H7 (cell line): ENCODE data around the gene CHRM4. TPM values are rescaled to one million over a fixed set of nuclear protein-coding genes. Genes with fewer than 3 reads are reported as not detected.
A peak's percentile ranks its signal among the peaks of the same experiment; 100 is the strongest.
"Not testable (repeated sequence)": the region's sequence is repeated elsewhere in the genome, so short reads cannot be mapped to it uniquely, and the experiment has no call there.

Experiments used
- DNase-seq: peaks from one replicate; pipeline ENCODE4 v3.0.0; 2012
- H3K27me3 ChIP-seq: 2 replicates; pipeline ENCODE4 v1.6.0; 2011; ENCODE audit warnings: mild to moderate bottlenecking, low read length; ENCODE audit not compliant: control insufficient read depth, insufficient read depth
- H3K36me3 ChIP-seq: replicated peaks from 2 replicates; pipeline ENCODE4 v1.5.1; 2011; ENCODE audit warnings: low read length; ENCODE audit not compliant: control insufficient read depth, insufficient read depth
- H3K4me3 ChIP-seq: 2 replicates; pipeline ENCODE4 v1.5.1; 2011; ENCODE audit warnings: low read depth, mild to moderate bottlenecking, control low read depth, low read length, moderate library complexity; ENCODE audit not compliant: insufficient read depth
- total RNA-seq: library from RNA; depleted of rRNA; stranded (reverse); fragments of >200 nt; shearing (Covaris generic); gene quantifications from 2 replicates; pipeline ENCODE4 v1.2.3, GENCODE V29; 2014

CHRM4 gene
- total RNA-seq, 1 experiment from 2014 or later = 0.14 TPM

DNA sequence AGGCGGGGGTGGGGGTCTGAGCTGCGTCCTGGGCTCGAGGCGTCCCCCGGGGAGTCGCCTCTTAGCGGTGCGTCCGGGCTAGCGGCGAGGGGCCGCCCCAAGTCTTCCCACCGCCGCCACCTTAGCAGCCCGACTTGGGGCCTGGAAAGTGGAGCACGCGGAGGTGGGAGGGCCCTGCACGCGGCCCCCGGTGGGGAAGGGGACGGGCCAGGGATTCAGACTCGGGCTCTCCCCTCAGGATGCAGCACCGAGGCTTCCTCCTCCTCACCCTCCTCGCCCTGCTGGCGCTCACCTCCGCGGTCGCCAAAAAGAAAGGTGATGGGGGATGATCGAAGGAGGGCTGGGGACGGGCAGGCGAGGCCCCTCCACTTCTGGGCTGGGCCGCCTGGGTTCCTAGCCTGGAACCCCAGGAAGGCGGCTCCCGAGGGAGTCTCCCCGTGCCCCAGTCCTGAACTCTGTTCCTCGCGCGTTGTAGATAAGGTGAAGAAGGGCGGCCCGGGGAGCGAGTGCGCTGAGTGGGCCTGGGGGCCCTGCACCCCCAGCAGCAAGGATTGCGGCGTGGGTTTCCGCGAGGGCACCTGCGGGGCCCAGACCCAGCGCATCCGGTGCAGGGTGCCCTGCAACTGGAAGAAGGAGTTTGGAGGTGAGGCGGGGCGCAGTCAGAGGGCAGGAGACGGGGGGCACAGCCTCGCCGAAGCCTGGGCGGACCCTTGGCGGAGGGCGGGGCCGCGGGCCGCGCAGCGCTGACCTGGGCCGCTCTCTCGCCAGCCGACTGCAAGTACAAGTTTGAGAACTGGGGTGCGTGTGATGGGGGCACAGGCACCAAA lies 9.5 kb downstream of the CHRM4 start:
- DNase-seq = peak; percentile 91
- no peaks in the 10 kb centered on the region for H3K27me3 ChIP-seq
- H3K4me3 ChIP-seq = peak overlapping the region; percentile 87
- H3K36me3 ChIP-seq = peaks cover 5% of the 10 kb centered on the region

DNA sequence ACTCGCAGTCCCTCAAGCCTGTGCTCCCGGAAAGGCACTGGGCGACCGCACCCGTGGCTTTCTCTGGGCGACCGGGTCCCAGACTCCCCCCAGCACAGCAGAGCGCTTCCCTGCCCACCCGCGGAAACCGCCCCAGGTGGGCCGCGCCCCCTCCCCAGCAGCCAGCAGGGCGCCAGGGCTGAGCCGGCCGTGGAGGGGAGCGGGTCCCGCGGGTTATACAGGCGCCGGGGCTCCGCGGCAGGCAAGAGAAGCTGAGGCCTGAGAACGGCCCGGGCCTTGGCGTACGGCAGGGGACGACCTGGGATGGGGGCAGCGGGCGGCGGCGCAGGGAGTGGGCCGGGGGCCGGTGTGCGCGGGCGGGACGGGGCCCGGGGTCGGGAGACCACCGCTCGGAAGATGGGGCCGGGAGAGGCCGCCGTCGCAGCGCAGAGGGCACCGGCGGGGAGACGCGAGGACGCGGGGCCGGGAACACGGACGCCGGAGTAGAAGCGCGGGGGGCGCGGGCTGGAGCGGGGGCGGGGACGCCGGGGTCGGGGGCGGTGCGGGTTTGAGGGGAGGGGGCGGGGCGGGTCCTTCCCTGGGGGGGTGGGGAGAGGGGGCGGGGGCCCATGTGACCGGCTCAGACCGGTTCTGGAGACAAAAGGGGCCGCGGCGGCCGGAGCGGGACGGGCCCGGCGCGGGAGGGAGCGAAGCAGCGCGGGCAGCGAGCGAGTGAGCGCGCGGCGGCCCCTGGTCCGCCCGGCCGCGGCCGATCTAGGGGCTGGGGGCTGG lies 10.3 kb downstream of the CHRM4 start, which contains the start of gene MDK:
Gene MDK (plus strand): TSS at position 622 of the 771 bp plus-strand sequence. CDS start 389 bp downstream, outside the sequence.
- Histone ChIP-seq H3K36me3 (peaks cover 10% of the 10 kb centered on the region), H3K4me3 (peak within 1 kb of the TSS; percentile 87), H3K27me3 (no peaks in the 10 kb centered on the region)
- peak; percentile 99 for DNase-seq

- peak overlapping the region; percentile 73 for H3K4me3 ChIP-seq
- peak; percentile 99 for DNase-seq
- no peaks in the 10 kb centered on the region for H3K27me3 ChIP-seq
- peaks cover 12% of the 10 kb centered on the region for H3K36me3 ChIP-seq
Measured at GRCh38 chr11:46380340-46381047, 11.1 kb downstream of the CHRM4 start.

DNA sequence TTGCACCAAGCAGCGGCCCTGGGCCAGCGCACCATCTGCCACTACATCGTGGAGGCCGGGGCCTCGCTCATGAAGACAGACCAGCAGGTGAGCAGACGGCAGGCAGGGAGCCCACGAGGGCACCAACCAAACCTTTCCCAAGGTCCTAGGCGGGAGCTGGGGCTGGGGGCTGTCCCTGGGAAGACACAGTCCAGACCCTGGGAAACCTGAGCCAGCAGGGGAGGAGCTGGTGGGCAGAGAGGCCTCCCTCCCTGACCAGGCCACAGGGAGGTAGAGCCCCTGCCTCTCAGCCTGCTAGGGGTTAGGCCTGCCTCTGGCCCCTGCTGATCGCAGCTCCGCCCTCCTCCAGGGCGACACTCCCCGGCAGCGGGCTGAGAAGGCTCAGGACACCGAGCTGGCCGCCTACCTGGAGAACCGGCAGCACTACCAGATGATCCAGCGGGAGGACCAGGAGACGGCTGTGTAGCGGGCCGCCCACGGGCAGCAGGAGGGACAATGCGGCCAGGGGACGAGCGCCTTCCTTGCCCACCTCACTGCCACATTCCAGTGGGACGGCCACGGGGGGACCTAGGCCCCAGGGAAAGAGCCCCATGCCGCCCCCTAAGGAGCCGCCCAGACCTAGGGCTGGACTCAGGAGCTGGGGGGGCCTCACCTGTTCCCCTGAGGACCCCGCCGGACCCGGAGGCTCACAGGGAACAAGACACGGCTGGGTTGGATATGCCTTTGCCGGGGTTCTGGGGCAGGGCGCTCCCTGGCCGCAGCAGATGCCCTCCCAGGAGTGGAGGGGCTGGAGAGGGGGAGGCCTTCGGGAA lies 11.9 kb downstream of the CHRM4 start:
- Histone ChIP-seq H3K4me3 (peak overlapping the region; percentile 73), H3K36me3 (peaks cover 16% of the 10 kb centered on the region)
- DNase-seq = peak; percentile 93
- not testable (repeated sequence) for H3K27me3 ChIP-seq

DNA sequence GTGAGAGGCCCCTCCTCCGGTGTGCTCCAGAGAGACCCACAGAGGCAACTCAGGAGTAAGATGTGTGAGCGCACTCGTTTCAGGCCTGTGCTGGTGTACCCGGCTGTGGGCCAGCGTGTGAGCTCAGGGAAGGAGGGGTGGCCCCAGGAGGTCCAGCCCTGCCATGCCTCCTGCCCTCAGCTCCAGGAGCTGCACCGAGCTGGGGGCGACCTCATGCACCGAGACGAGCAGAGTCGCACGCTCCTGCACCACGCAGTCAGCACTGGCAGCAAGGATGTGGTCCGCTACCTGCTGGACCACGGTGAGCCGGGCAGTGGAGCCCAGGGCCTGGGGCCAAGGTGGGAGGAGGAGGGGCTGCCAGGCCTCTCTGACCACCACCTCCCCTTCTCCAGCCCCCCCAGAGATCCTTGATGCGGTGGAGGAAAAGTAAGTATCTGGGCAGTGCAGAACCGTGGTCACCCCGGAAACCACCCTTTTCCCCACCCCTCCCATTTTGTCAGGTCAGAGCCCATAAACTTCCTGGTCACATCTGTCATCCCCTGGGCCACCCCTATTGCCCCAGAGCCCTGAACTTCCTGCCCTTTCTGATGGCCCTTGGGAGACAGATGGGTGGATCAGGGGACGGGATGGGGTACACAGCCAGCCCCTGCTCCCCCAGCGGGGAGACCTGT lies 12.6 kb downstream of the CHRM4 start:
- DNase-seq = peak; percentile 66
- Histone ChIP-seq H3K4me3 (no peak overlapping the region), H3K36me3 (peaks cover 16% of the 10 kb centered on the region), H3K27me3 (no peaks in the 10 kb centered on the region)

- no peak for DNase-seq
- no peaks in the 10 kb centered on the region for H3K27me3 ChIP-seq
- H3K36me3 ChIP-seq = peaks cover 17% of the 10 kb centered on the region
- H3K4me3 ChIP-seq = no peak overlapping the region
Measured at GRCh38 chr11:46378296-46378695, 13.3 kb downstream of the CHRM4 start.

GRCh38 chr11:46377831-46378230 lies 13.7 kb downstream of the CHRM4 start:
- Histone ChIP-seq H3K4me3 (no peak overlapping the region), H3K27me3 (no peaks in the 10 kb centered on the region), H3K36me3 (peaks cover 16% of the 10 kb centered on the region)
- no peak for DNase-seq

DNA sequence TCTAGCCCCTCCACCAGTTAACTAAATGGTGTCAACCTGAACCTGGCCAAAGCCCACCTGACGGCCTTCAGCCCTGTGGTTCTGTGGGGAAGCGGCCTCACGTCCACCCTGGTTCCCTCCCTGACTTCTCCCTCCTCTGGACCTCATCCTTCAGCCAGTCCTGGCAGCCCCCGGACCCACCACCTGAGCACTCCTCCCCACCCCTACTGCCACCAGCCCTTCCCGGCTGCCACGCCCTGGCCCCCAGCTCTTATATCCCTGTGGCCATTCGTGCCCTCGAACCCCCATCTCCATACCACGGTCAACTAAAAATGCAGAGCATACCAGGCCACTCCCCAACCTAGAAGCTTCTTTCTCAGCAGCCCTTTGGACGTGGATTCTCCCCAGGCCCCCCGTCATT lies 14.3 kb downstream of the CHRM4 start:
- H3K36me3 ChIP-seq = peaks cover 17% of the 10 kb centered on the region

DNA sequence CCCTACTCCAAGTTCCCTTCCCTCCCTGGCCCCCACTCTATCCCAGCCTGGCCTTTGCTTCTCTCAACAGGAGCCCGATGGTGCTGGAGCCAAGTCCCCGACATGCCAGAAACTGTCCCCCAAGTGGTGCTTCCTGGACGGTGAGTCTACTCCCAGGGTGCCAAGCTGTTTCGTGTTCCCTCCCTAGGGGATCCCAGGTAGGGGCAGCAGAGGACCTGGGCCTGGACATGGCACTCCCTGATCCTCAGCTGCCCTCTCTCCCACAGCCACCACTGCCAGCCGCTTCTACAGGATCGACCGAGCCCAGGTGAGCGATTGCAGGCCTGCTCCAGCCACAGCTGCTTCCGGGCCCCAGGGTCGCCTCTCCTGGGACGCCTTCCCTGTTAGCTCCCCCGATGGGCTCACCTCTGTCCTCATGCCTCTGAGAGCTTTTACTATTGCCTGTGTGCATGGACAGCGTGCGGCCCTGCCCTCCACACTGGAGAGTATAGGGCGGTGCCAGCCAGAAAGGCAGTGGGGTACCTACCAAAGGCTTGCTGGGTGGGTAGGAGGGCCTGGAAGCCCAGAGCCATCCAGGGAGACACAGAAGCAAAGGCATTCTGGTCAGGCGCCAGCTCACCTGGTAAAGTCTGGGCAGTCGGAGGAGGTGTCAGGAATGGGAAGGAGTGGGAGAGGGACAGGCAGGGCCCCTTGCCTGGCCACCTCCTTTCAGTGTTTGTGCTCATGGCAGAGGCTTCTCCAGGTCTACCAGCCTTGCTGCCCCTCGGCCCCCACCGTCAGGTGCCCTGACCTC lies 15.1 kb downstream of the CHRM4 start:
- DNase-seq = no peak

More for the DNA sequence above, 14.3 kb downstream of the CHRM4 start:
- Histone ChIP-seq H3K4me3 (no peak overlapping the region), H3K27me3 (no peaks in the 10 kb centered on the region)
- no peak for DNase-seq

GRCh38 chr11:46375392-46376101 lies 16.0 kb downstream of the CHRM4 start:
- Histone ChIP-seq H3K36me3 (peaks cover 22% of the 10 kb centered on the region), H3K4me3 (no peak overlapping the region), H3K27me3 (no peaks in the 10 kb centered on the region)
- DNase-seq = no peak

More for the DNA sequence above, 15.1 kb downstream of the CHRM4 start:
- Histone ChIP-seq H3K27me3 (no peaks in the 10 kb centered on the region), H3K4me3 (no peak overlapping the region), H3K36me3 (peaks cover 19% of the 10 kb centered on the region)

- DNase-seq = no peak
- H3K4me3 ChIP-seq = no peak overlapping the region
- H3K36me3 ChIP-seq = peaks cover 26% of the 10 kb centered on the region
- H3K27me3 ChIP-seq = no peaks in the 10 kb centered on the region
Measured at GRCh38 chr11:46374815-46375214, 16.8 kb downstream of the CHRM4 start.
